H1 (cell line): ENCODE data around the gene RGL2. TPM values are rescaled to one million over a fixed set of nuclear protein-coding genes. Genes with fewer than 3 reads are reported as not detected.

Source experiments
- CTCF ChIA-PET: fragments of 300-600 bp; sonication (Branson Sonifier 250); formaldehyde crosslinking; loops from one replicate; lab custom pipeline; 2021; ENCODE audit not compliant: partially characterized antibody; lab: Charles Lee
- POLR2A ChIA-PET: fragments of 300-600 bp; sonication (Branson Sonifier 250); formaldehyde crosslinking; loops from one replicate; lab custom pipeline; 2021; ENCODE audit warnings: inconsistent platforms; ENCODE audit not compliant: partially characterized antibody; lab: Charles Lee
- DNase-seq, 2 experiments: peaks; one replicate each; pipeline versions ENCODE4 v3.0.0 to v3.0.0-alpha.2; 2010 to 2022; ENCODE audit warnings: low spot score in 2 of 2, low read depth in 1 of 2, mixed read lengths in 1 of 2
- FAIRE-seq: peaks from 2 replicates; lab custom pipeline; 2011; peaks lifted over from hg19 to GRCh38; lab: Jason Lieb, UNC
- H2AFZ ChIP-seq: 2 replicates; pipeline ENCODE4 v1.8.1; 2012; ENCODE audit warnings: low read length, inconsistent platforms
- H2AK5ac ChIP-seq: 2 replicates; pipeline ENCODE4 v1.6.1; 2013; ENCODE audit warnings: low read depth, low read length
- H2BK120ac ChIP-seq: replicated peaks from 2 replicates; pipeline ENCODE3; 2013; ENCODE audit warnings: low read depth, low read length, inconsistent platforms
- H2BK12ac ChIP-seq: 2 replicates; pipeline ENCODE4 v1.6.1; 2013; ENCODE audit warnings: low read depth, low read length
- H2BK15ac ChIP-seq: 2 replicates; pipeline ENCODE4 v1.6.1; 2013; ENCODE audit warnings: low read length
- H2BK20ac ChIP-seq: 2 replicates; pipeline ENCODE4 v1.6.1; 2013; ENCODE audit warnings: low read length
- H2BK5ac ChIP-seq: 2 replicates; pipeline ENCODE4 v1.6.1; 2013; ENCODE audit warnings: low read depth, low read length
- H3K14ac ChIP-seq: 2 replicates; pipeline ENCODE4 v1.6.1; 2013; ENCODE audit warnings: inconsistent platforms; ENCODE audit not compliant: insufficient read length
- H3K18ac ChIP-seq: 2 replicates; pipeline ENCODE4 v1.6.1; 2013; ENCODE audit warnings: low read length; ENCODE audit errors: extremely low read depth
- H3K23ac ChIP-seq: 2 replicates; pipeline ENCODE4 v1.6.1; 2013; ENCODE audit warnings: inconsistent platforms; ENCODE audit not compliant: insufficient read length
- H3K23me2 ChIP-seq: 2 replicates; pipeline ENCODE4 v1.6.1; 2013; ENCODE audit warnings: low read depth, low read length
- H3K27ac ChIP-seq: 2 replicates; pipeline ENCODE4 v1.6.1; 2011; ENCODE audit warnings: low read depth, low read length, inconsistent platforms
- H3K27me3 ChIP-seq, 4 experiments: replicated peaks in 1 of 4; 1 replicate in 1 of 4; 2 replicates in 3 of 4; pipeline versions ENCODE4 v1.6.1 to v1.8.1; 2011 to 2013; ENCODE audit warnings: low read length in 3 of 4, mild to moderate bottlenecking in 3 of 4, inconsistent platforms in 2 of 4, mixed read lengths in 2 of 4, moderate library complexity in 1 of 4; ENCODE audit not compliant: control insufficient read depth in 3 of 4, insufficient read depth in 3 of 4; ENCODE audit errors: extremely low read depth in 1 of 4
- H3K36me3 ChIP-seq, 4 experiments: 2 replicates each; pipeline versions ENCODE4 v1.6.1 to v1.8.1; 2011 to 2013; ENCODE audit warnings: mild to moderate bottlenecking in 4 of 4, low read length in 3 of 4, moderate library complexity in 2 of 4, control low read depth in 1 of 4, inconsistent platforms in 1 of 4; ENCODE audit not compliant: insufficient read depth in 4 of 4, control insufficient read depth in 2 of 4
- H3K4ac ChIP-seq: replicated peaks from 2 replicates; pipeline ENCODE3; 2013; ENCODE audit warnings: low read length, low read depth, mixed read lengths, inconsistent platforms; ENCODE audit not compliant: insufficient read length
- H3K4me1 ChIP-seq, 4 experiments: replicated peaks in 1 of 4; 1 replicate in 1 of 4; 2 replicates in 3 of 4; pipeline versions ENCODE4 v1.6.1 to v1.8.1; 2011 to 2013; ENCODE audit warnings: low read length in 3 of 4, inconsistent platforms in 2 of 4, mixed read lengths in 1 of 4; ENCODE audit not compliant: insufficient read depth in 4 of 4, control insufficient read depth in 3 of 4
- H3K4me2 ChIP-seq, 2 experiments: 2 replicates each; pipeline versions ENCODE4 v1.6.1 to v1.8.1; 2011 to 2013; ENCODE audit warnings: low read depth in 2 of 2, low read length in 2 of 2, control low read depth in 1 of 2, inconsistent platforms in 1 of 2, mild to moderate bottlenecking in 1 of 2; ENCODE audit not compliant: insufficient read depth in 1 of 2
- H3K4me3 ChIP-seq, 4 experiments: fragments of 200-600, 300-600 bp in 1 of 4; sonication (generic), shearing (Covaris generic), sonication (Bioruptor Twin) in 1 of 4; 2 replicates each; pipeline versions ENCODE4 v1.5.1 to v1.8.1; 2011 to 2016; ENCODE audit warnings: low read length in 4 of 4, low read depth in 3 of 4, control low read depth in 2 of 4, inconsistent platforms in 2 of 4, mild to moderate bottlenecking in 2 of 4, mixed read lengths in 1 of 4, moderate library complexity in 1 of 4; ENCODE audit not compliant: insufficient read depth in 2 of 4; ENCODE audit errors: extremely low read depth in 1 of 4
- H3K56ac ChIP-seq: replicated peaks from 2 replicates; pipeline ENCODE3; 2013; ENCODE audit warnings: low read depth, mild to moderate bottlenecking, mixed read lengths, low read length, inconsistent platforms; ENCODE audit not compliant: insufficient read length
- H3K79me1 ChIP-seq: 2 replicates; pipeline ENCODE4 v1.6.1; 2013; ENCODE audit warnings: low read depth, low read length, control low read depth
- H3K79me2 ChIP-seq, 2 experiments: 2 replicates each; pipeline versions ENCODE4 v1.6.1 to v1.8.1; 2012 to 2013; ENCODE audit warnings: low read length in 2 of 2, mild to moderate bottlenecking in 2 of 2, inconsistent platforms in 1 of 2; ENCODE audit not compliant: insufficient read depth in 2 of 2, control insufficient read depth in 1 of 2
- H3K9ac ChIP-seq, 4 experiments: replicated peaks in 1 of 4; 1 replicate in 1 of 4; 2 replicates in 3 of 4; pipeline versions ENCODE4 v1.6.1 to v1.8.1; 2011 to 2013; ENCODE audit warnings: low read depth in 3 of 4, low read length in 3 of 4, control low read depth in 2 of 4, mild to moderate bottlenecking in 2 of 4, moderate library complexity in 2 of 4, inconsistent platforms in 1 of 4; ENCODE audit errors: extremely low read depth in 1 of 4
- H3K9me3 ChIP-seq, 2 experiments: 2 replicates each; pipeline versions ENCODE4 v1.6.1 to v1.8.1; 2012 to 2013; ENCODE audit warnings: mild to moderate bottlenecking in 2 of 2, moderate library complexity in 2 of 2, control low read depth in 1 of 2, inconsistent platforms in 1 of 2, low read depth in 1 of 2, low read length in 1 of 2, mixed read lengths in 1 of 2; ENCODE audit not compliant: insufficient read depth in 2 of 2
- H4K20me1 ChIP-seq, 2 experiments: replicated peaks in 1 of 2; 2 replicates each; pipeline versions ENCODE3 to v1.8.1; 2011 to 2013; ENCODE audit warnings: inconsistent platforms in 2 of 2, low read length in 2 of 2, mild to moderate bottlenecking in 1 of 2; ENCODE audit not compliant: insufficient read depth in 2 of 2, control insufficient read depth in 1 of 2
- H4K5ac ChIP-seq: 2 replicates; pipeline ENCODE4 v1.6.1; 2013; ENCODE audit warnings: low read length, low read depth, mixed read lengths, inconsistent platforms; ENCODE audit not compliant: insufficient read length
- H4K8ac ChIP-seq: 2 replicates; pipeline ENCODE4 v1.8.0; 2013; ENCODE audit warnings: mild to moderate bottlenecking, moderate library complexity, low read length, inconsistent platforms; ENCODE audit not compliant: insufficient read depth; ENCODE audit errors: extremely low read depth
- H4K91ac ChIP-seq: replicated peaks from 2 replicates; pipeline ENCODE3; 2013; ENCODE audit warnings: low read length, mixed read lengths, inconsistent platforms; ENCODE audit not compliant: insufficient read length
- FOSL1 ChIP-seq: IDR thresholded peaks from 2 replicates; pipeline ENCODE4 v1.6.1; 2011; ENCODE audit warnings: mild to moderate bottlenecking, low read depth, low read length, moderate library complexity; ENCODE audit not compliant: insufficient read depth
- WGBS, 2 experiments: shearing (Covaris generic) in 1 of 2; methylation state at CpG; one replicate each; pipeline versions ENCODE4 v1.1.6 to v1.1.7; 2013 to 2015; ENCODE audit warnings: low lambda C conversion rate in 2 of 2, mixed read lengths in 2 of 2, inconsistent platforms in 1 of 2, low coverage in 1 of 2, missing lambda C conversion rate in 1 of 2; ENCODE audit not compliant: insufficient replicate concordance in 2 of 2, insufficient coverage in 1 of 2, insufficient read length in 1 of 2; ENCODE audit errors: extremely low coverage in 1 of 2, missing lambda C conversion rate in 1 of 2; 5-methylcytosine and 5-hydroxymethylcytosine counted together
- polyA plus RNA-seq, 7 experiments: library from polyadenylated mRNA; depleted of rRNA in 3 of 7; stranded (reverse) in 5 of 7; unstranded in 2 of 7; fragments of >200 nt in 5 of 7; fragments of 200-250 nt in 2 of 7; gene quantifications; 1 replicate in 5 of 7; 2 replicates in 1 of 7; 4 replicates in 1 of 7; pipeline versions ENCODE4 v1.2.1 to v1.2.3, GENCODE V29; 2011 to 2013; ENCODE audit warnings: missing spikeins in 2 of 7, mixed read lengths in 2 of 7
- total RNA-seq: library from RNA; stranded (reverse); fragmentation: NEBNext Ultra II Directional; extraction: Animal tissue kit (Norgen Biotek cat#: 25700); gene quantifications from 2 replicates; pipeline ENCODE4 v1.2.1, GENCODE V29; 2021

The RGL2 gene
- total and polyA plus RNA-seq, 2 of the 8 experiments (the other 6 are each of a cell fraction or from before 2014, with no cell fraction given): 58.1 to 80.3 TPM

DNA sequence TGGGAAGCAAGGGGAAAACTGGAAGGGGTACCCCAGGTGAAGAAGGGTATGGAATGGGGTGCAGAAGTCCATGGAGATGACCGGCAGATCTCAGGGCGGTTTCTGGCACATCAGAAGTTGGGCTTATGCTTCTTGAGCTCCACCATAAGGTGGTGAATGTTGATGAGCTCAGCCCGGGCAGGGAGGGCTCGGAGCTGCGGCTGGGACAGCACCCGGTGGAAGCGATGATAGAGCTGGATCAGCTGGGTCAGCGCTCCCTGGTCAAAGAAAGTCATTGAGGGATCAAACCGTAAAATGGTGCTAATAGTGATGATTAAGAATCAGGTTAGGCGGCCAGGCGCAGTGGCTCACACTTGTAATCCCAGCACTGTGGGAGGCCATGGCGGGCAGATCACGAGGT, 48.0 kb downstream of the RGL2 start:
- TF ChIP-seq FOSL1: no peak
- Histone ChIP-seq H4K20me1 (no peaks in the 10 kb centered on the region), H3K79me2 (no peaks in the 10 kb centered on the region), H3K27me3 (peaks cover 0 to 21% (median 11%) of the 10 kb centered on the region in 4 experiments; a peak in 6 of 7 replicates), H3K56ac (no peak overlapping the region), H2BK120ac (no peak overlapping the region), H3K9me3 (no peaks in the 10 kb centered on the region), H2AK5ac (no peak overlapping the region), H4K5ac (no peak overlapping the region), H2BK15ac (no peak overlapping the region), H3K18ac (no peak overlapping the region), H3K14ac (no peak overlapping the region), H3K27ac (no peak overlapping the region), H4K91ac (no peak overlapping the region), H2BK12ac (no peak overlapping the region), H2AFZ (no peak overlapping the region), H3K79me1 (no peaks in the 10 kb centered on the region), H4K8ac (no peak overlapping the region), H3K4me1 (peaks cover 0 to 10% (median 7%) of the 10 kb centered on the region in 4 experiments; a peak in 4 of 7 replicates), H2BK5ac (no peak overlapping the region), H3K9ac (no peak overlapping the region), H3K23me2 (peaks cover 9% of the 10 kb centered on the region; the same call in 1 of the 2 replicates), H3K4me2 (no peak overlapping the region), H3K4me3 (no peak overlapping the region), H3K23ac (no peak overlapping the region), H2BK20ac (no peak overlapping the region), H3K36me3 (peaks cover 0 to 2% (median 0%) of the 10 kb centered on the region in 4 experiments; a peak in 1 of 8 replicates), H3K4ac (no peak overlapping the region)
- CTCF ChIA-PET: interaction anchor here (0.7 to 7.9 kb wide), 11 partner anchors 9 to 265 kb away, joined by 3 to 107 read pairs (median 14); partner anchors contain the start of genes B3GALT4, HSD17B8 and RING1
- DNase-seq: no peak
- POLR2A ChIA-PET: interaction anchor here (1.0 to 3.0 kb wide), 7 partner anchors 10 to 62 kb away, joined by 3 to 26 read pairs (median 8); partner anchors contain the start of genes B3GALT4, RPS18 and VPS52
- no peak for FAIRE-seq
- 95% methylated on average over 13 of the region's 13 CpGs; no CpG with 5 or more reads in 1 of the 2 experiments for WGBS, 2 experiments
